ENCODE measurements around the gene NFATC3. TPM values are rescaled to one million over a fixed set of nuclear protein-coding genes. Genes with fewer than 3 reads are reported as not detected.

Gene NFATC3
- total and polyA plus RNA-seq, 2 of the 8 experiments (the other 6 are each of a cell fraction or from before 2014, with no cell fraction given), result 17.6 to 34.5 TPM

DNA sequence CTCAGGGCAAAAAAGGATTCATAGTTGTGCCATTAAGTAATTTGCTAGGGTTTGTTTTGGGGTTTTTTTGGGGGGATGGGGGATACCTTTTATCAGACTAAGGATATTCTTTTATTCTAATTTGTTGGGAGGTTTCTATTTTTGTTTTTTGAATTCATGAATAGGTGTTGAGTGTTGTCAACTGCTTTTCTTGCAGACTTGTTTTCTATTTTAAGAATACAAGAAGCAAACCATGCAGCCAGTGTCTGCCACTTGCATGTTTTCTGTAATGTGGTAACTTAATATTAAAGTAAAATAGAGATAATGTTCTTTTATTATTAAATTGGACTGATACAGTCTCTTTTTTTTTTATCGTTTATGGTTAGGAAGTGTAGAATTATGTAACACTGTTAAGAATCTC is 49.5 kb downstream of the NFATC3 start:
- FAIRE-seq, result no peak
- Histone ChIP-seq H3K4me3 (ENCODE audit: extremely low read depth in 1 of 4, insufficient read depth in 2 of 4, low read depth in 3 of 4, low read length in 4 of 4) (no peak overlapping the region), H3K27me3 (replicated peaks in 1 of 4; ENCODE audit: control insufficient read depth in 3 of 4, extremely low read depth in 1 of 4, insufficient read depth in 3 of 4, low read length in 3 of 4) (no peaks in the 10 kb centered on the region)
- no peak for TF ChIP-seq KDM4A (IDR thresholded peaks at IDR 0.05; ENCODE audit: low read depth, low read length, severe bottlenecking)
- TF ChIP-seq FOSL1 (IDR thresholded peaks at IDR 0.05; ENCODE audit: insufficient read depth, low read depth, low read length), result no peak
- TF ChIP-seq, protein P1, sequence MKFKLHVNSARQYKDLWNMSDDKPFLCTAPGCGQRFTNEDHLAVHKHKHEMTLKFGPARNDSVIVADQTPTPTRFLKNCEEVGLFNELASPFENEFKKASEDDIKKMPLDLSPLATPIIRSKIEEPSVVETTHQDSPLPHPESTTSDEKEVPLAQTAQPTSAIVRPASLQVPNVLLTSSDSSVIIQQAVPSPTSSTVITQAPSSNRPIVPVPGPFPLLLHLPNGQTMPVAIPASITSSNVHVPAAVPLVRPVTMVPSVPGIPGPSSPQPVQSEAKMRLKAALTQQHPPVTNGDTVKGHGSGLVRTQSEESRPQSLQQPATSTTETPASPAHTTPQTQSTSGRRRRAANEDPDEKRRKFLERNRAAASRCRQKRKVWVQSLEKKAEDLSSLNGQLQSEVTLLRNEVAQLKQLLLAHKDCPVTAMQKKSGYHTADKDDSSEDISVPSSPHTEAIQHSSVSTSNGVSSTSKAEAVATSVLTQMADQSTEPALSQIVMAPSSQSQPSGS (IDR thresholded peaks at IDR 0.05; ENCODE audit: low read length), result no peak
- TF ChIP-seq, protein P2, sequence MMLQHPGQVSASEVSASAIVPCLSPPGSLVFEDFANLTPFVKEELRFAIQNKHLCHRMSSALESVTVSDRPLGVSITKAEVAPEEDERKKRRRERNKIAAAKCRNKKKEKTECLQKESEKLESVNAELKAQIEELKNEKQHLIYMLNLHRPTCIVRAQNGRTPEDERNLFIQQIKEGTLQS (IDR thresholded peaks at IDR 0.05; ENCODE audit: insufficient read depth, low read depth, low read length), result no peak
- no peak for TF ChIP-seq KDM1A (IDR thresholded peaks at IDR 0.05; ENCODE audit: borderline replicate concordance, low read length)
- TF ChIP-seq NRF1 (IDR thresholded peaks at IDR 0.05; ENCODE audit: low read depth, low read length), result no peak
- TF ChIP-seq KDM5A (IDR thresholded peaks at IDR 0.05; ENCODE audit: low read length), result no peak
- TF ChIP-seq SUZ12 (IDR thresholded peaks at IDR 0.05; ENCODE audit: low read length), result no peak
- TF ChIP-seq RXRA (IDR thresholded peaks at IDR 0.05; ENCODE audit: insufficient read depth, low read depth, low read length), result no peak
- TF ChIP-seq MAFK (IDR thresholded peaks at IDR 0.05; ENCODE audit: low read depth, low read length), result no peak
- no peak for TF ChIP-seq RNF2 (IDR thresholded peaks at IDR 0.05; ENCODE audit: borderline replicate concordance, low read depth, low read length, missing control alignments, poor library complexity, severe bottlenecking)

More for the DNA sequence above, 49.5 kb downstream of the NFATC3 start:
- Histone ChIP-seq H3K23ac (ENCODE audit: insufficient read length) (no peak overlapping the region), H3K14ac (ENCODE audit: insufficient read length) (no peak overlapping the region), H3K27ac (ENCODE audit: low read depth, low read length) (no peak overlapping the region), H4K91ac (replicated peaks; ENCODE audit: insufficient read length, low read length) (no peak overlapping the region), H4K8ac (ENCODE audit: extremely low read depth, insufficient read depth, low read length) (no peak overlapping the region), H3K23me2 (ENCODE audit: low read depth, low read length) (no peaks in the 10 kb centered on the region), H3K4me2 (ENCODE audit: insufficient read depth in 1 of 2, low read depth in 2 of 2, low read length in 2 of 2) (no peak overlapping the region), H3K36me3 (ENCODE audit: control insufficient read depth in 2 of 4, insufficient read depth in 4 of 4, low read length in 3 of 4) (peaks cover 0 to 2% (median 0%) of the 10 kb centered on the region in 4 experiments; a peak in 2 of 8 replicates), H2BK120ac (replicated peaks; ENCODE audit: low read depth, low read length) (no peak overlapping the region), H2BK15ac (ENCODE audit: low read length) (no peak overlapping the region), H3K9me3 (ENCODE audit: insufficient read depth in 2 of 2, low read depth in 1 of 2, low read length in 1 of 2) (no peaks in the 10 kb centered on the region), H3K4me1 (replicated peaks in 1 of 4; ENCODE audit: control insufficient read depth in 3 of 4, insufficient read depth in 4 of 4, low read length in 3 of 4) (no peaks in the 10 kb centered on the region), H2BK12ac (ENCODE audit: low read depth, low read length) (no peak overlapping the region), H2BK20ac (ENCODE audit: low read length) (no peak overlapping the region), H3K4ac (replicated peaks; ENCODE audit: insufficient read length, low read depth, low read length) (no peak overlapping the region), H2AFZ (ENCODE audit: low read length) (no peak overlapping the region), H3K79me1 (ENCODE audit: low read depth, low read length) (no peaks in the 10 kb centered on the region), H4K20me1 (replicated peaks in 1 of 2; ENCODE audit: control insufficient read depth in 1 of 2, insufficient read depth in 2 of 2, low read length in 2 of 2) (peaks cover 0 to 4% of the 10 kb centered on the region in 2 experiments), H3K18ac (ENCODE audit: extremely low read depth, low read length) (no peak overlapping the region), H4K5ac (ENCODE audit: insufficient read length, low read depth, low read length) (no peak overlapping the region), H3K56ac (replicated peaks; ENCODE audit: insufficient read length, low read depth, low read length) (no peak overlapping the region), H3K9ac (replicated peaks in 1 of 4; ENCODE audit: extremely low read depth in 1 of 4, low read depth in 3 of 4, low read length in 3 of 4) (no peak overlapping the region), H3K79me2 (ENCODE audit: control insufficient read depth in 1 of 2, insufficient read depth in 2 of 2, low read length in 2 of 2) (0 out of 4 replicates have a peak, but pooled peaks cover 0 to 3% of the 10 kb centered on the region in 2 experiments), H2BK5ac (ENCODE audit: low read depth, low read length) (no peak overlapping the region), H2AK5ac (ENCODE audit: low read depth, low read length) (no peak overlapping the region)
- CTCF ChIA-PET (ENCODE audit: partially characterized antibody), result no interaction called here
- POLR2A ChIA-PET (ENCODE audit: partially characterized antibody), result no interaction called here
- no peak for DNase-seq (ENCODE audit: low read depth in 1 of 2, low spot score in 2 of 2)
- 81% methylated on average over 1 of the region's 1 CpG; no CpG with 5 or more reads in 1 of the 2 experiments for WGBS, 2 experiments (ENCODE audit: extremely low coverage in 1 of 2, insufficient coverage in 1 of 2, insufficient read length in 1 of 2, insufficient replicate concordance in 2 of 2, low coverage in 1 of 2, low lambda C conversion rate in 2 of 2, missing lambda C conversion rate in 1 of 2)

All from H1 (cell line).